Stimulated activated CD8-positive, alpha-beta memory T cell treated with anti-CD3 and anti-CD28 coated beads, Interleukin-12 subunit alpha, Interleukin-12 subunit beta, amount 100 ng/mL, for 24 hours (primary cell): Measurements from ENCODE around the gene ST6GALNAC3.

Source experiments
- DNase-seq: peaks from one replicate; pipeline ENCODE4 v3.0.0-alpha.2; 2020; ENCODE audit errors: extremely low read depth

Gene ST6GALNAC3

DNA sequence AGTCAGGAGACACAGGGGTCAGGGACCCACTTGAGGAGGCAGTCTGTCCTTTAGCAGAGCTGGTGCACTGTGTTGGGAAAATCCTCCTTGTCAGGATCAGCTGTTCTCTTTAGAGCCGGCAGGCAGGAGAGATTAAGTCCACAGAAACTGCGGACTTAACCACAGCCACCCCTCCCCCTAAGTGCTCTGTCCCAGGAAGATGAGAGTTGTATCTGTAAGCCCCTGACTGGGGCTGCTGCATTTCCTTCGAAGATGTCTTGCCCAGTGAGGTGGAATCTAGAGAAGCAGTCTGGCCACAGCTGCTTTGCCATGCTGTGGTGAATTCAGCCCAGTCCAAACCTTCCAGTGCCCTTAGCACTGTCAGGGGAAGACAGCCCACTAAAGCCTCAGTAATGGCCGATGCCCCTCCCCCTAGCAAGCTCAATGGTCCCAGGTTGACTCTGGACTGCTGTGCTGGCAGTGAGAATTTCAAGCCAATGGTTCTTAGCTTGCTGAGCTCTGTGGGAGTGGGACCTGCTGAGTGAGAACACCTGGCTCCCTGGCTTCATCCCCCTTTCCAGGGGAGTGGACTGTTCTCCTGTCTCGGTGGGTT lies 172.8 kb downstream of the ST6GALNAC3 start:
- DNase-seq: no peak

GRCh38 chr1:76250271-76250670 lies 175.7 kb downstream of the ST6GALNAC3 start:
- DNase-seq: no peak

GRCh38 chr1:76252431-76252830 lies 177.9 kb downstream of the ST6GALNAC3 start:
- DNase-seq: no peak

DNA sequence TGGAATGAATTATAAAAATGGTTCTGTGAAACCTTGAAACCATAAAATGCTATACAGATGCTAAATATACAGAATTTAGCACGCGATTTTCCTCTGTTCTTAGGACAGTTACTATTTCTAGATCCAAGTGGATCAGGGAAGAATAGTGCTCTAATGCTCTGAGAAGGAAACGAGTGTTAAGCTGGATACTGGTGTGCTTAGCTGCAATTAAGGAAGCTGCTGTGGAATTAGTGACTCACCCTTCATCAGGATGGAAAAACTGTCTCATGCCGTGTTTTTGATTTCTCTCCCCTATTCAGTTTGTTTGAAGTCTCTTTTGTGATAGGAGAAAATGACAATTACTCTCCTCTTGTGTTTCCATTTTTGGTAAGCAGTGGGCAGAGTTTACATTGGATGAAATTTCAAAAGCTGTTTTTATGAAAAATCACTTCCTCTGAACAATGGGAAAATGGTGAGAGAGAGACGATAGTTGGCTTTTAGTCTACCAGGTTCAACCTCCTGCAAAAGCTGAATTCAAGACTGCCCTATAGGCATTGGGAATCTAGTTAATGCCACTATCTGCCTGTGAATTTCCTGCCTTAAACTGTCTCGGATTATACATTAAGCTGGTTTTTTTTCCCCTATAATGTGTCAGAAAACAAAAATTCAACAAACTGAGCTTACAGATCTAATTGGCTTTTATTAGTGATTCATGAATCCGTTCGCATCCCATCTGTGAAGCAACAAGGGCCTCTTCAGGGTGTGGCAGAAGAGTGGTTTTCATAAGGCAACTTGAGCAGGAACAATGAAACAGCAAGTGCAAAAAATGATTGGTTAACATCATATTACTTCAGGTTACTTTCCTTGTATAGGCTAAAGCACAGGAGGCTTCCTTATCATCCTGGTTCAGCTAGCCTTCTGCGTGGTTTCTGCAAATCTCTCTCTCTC lies 179.8 kb downstream of the ST6GALNAC3 start:
- no peak for DNase-seq

GRCh38 chr1:76256289-76257223 lies 182.0 kb downstream of the ST6GALNAC3 start:
- no peak for DNase-seq

DNA sequence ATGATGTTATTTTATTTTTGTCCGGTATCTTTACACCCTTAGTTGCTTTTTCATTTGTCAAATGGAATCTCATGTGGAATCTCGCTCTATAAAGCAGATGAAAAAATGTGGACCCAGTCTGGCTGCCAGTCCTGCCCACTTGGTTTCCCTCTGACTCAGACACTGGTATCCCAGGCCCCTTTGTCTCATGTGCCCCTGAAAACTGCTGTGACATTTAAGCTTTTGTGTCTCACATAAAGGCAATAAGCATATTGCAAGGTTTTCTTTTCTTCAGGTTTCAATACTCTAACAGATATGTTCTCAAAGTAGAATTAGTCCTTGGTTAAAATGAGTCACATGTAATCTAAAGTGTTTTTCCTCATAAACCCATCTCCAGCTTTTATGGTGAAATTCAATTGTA lies 183.3 kb downstream of the ST6GALNAC3 start:
- DNase-seq: no peak

DNA sequence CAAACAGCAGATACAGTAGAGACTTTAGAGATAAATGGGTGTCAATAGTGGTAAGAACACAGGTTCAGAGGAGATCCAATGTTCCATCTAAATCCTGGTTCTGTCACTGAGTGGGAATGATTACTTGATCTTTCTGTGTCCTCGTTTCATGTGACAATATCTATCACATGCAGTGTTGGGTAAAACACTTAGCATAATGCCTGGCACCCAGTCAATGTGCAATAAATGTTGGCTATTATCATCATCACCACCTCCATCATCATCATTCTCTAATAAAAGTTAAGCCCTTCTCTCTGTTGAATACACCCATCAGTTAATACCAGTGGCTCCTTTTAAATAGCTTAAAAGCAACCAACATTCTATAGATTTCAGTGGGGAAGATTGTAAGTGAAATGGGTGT lies 184.7 kb downstream of the ST6GALNAC3 start:
- no peak for DNase-seq

GRCh38 chr1:76260279-76260678 lies 185.7 kb downstream of the ST6GALNAC3 start:
- DNase-seq: no peak

DNA sequence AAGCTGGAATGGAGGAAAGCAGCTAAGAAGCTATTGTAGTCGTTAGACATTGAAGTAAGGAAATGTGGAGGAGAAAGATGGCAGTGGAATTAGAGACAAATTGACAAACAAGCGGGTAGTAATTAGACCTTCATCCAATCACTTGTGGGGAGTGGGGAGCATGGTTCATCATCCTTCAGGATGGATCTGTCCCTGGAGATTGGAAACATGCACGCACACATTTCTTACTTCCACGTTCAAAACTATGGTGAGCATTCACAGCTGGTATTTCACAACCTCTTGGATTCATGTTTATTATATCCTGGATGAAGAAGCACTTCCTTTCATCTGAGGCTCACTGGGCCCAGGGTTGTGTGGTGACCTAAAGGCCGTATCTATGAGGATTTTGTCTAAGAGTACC lies 188.1 kb downstream of the ST6GALNAC3 start:
- no peak for DNase-seq

- DNase-seq: no peak
Measured at GRCh38 chr1:76264642-76265041, 190.1 kb downstream of the ST6GALNAC3 start.

DNA sequence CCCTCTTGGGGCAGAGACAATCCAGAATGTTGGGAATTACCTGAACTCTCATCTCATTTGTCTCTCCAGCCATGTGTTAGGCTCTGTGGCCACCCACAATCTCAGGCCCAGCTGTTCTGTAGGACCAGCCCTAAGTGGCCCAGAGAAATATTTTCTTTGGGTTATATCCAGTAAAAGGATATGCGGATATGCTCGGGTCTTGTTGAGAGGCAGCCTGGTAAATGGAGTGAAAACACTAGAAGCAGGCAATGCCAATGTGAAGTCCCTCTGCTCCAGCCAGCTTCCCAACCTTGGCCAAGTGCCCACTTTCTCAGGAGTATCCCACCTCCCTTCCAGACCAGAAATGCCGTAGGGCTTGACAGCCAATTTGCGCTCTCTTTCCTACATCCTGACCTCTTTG lies 192.2 kb downstream of the ST6GALNAC3 start:
- DNase-seq: no peak

DNA sequence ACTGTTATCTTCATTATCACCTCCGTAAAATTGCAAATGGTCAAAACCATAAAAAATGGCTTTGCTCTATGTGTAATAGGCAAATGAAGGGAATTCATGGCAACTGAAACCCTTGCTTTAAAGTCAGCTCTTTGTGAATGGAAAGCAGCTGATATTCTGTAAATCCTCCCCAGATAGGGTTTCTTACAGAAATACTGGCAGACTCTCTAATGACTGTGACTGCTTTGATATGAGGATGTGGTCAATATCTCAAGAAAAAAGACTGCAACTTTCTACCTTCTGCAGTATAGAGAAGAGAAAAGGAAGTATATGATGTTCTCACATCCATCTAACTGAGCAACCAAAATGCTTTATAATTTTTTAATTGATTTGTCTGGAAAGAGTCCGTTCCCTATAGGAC lies 193.1 kb downstream of the ST6GALNAC3 start:
- no peak for DNase-seq

DNA sequence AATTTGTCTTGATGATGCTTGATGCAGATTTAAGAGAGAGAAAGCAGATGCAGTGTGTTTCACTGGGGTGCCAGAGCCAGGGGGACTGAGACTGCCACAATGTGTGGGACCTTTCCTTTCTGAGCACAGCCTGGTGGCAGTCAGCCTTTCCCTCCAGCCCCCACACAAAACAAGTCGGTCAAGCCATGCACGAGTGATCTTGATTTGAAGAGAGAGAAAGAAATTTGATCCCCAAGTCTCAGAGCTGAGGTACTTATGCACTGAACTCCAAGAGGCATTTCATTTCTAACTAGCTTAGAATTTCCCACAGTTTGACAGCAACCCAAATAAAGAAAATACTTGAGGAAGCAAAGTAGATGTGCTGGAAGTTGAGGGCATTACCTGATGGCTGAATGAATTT lies 193.8 kb downstream of the ST6GALNAC3 start:
- DNase-seq: no peak

DNA sequence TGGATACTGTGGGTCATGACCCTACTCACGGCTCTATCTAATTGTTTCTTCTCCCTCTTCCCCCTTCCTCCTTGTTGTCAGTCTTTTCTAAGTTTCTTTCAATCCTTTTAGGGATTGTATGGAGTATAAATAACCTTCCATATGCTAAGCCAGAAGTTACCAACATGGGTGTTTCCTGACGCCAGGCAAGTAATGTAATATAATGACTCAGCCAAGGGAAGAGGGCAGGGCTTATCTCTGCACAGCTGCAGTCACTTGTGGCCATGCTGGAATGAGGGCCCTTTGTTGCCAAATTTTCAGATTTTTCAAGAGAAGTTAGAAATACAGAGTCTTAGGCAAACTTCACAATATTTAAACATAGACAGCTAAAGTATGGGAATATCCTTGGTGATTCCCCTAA lies 194.6 kb downstream of the ST6GALNAC3 start:
- no peak for DNase-seq

DNA sequence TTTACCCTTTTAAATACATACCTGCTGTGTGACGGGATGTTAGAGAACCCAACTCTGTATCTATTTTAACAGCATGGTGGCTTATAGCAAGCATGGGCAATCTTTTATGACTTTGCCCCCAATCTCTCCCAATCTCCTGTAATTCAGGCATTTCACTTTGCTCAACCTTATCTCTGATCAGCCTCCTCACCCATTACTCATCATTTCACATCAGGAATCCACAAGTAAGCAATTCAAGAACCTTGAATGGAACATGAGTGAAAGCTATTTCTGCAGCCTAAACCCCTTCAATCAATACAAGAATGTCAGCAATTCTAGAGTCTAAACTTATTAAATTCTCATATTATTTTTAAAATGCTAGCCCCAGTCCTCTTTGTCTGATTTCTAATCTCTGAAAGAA lies 199.8 kb downstream of the ST6GALNAC3 start:
- no peak for DNase-seq

DNA sequence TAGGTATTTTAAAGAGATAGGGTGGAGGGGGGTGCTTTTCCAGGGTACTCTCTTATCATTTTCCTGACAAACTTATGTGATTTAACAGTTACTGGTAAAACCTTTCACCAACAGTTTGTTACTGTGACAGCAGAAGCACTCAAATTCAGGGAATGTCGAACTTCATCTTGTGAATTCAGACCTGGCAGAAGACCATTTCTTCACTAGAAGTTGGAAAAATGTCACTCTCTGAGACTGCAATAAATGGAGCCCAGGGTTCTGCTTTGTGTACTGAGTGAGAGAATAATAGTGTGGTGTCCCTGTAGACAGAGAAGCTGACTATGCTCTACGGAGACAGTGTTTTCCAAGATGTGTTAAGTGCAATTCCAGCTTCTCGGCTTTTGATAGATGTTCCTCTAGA lies 200.2 kb downstream of the ST6GALNAC3 start:
- no peak for DNase-seq

DNA sequence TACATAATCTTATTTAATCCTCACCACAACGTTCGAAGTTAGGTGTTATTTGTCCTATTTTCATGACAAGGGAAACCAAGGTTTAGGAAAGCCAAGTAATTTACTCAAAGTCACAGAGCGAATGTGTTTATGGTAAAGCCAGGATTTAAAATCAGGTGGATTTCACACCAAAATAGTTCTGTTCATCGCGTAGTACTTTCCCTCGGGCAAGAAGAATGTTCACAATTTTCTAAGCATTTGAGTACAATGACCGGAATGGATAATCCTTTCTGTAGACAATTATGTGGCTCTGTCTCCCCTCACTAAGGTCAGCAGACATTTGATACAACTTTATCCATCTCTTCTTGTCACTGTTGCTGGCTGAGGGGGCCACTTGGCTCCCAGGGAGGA lies 204.2 kb downstream of the ST6GALNAC3 start:
- no peak for DNase-seq

DNA sequence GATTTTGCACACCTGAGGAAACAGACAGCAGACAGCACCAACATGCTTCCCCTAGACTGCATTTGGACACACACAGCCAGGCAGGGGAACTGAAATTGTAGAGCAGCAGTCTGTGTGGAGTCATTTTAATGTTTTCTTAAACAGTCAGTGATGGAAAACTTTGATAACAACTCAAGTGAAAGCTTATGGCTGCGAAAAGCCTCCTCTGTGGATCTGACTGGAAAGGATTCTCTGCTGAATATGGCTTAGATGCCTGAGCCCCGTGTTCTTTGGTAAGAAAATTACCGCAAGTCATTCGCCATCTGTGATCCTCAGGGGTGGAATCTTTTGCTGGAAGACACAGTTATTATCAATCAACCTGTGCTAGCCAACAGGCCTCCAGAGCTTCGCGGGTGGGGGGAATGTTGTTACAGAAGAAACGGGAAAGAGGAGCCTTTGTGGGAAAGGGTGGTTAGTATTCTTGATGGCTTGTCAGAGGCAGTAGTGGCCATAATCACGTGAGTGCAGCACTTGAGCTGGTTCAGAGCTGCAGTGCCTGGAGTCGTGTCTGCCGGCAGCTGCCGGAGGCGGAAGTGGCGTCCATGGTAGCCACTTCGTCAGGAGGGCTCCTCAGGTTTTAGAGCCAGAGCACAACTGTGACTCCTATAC lies 204.7 kb downstream of the ST6GALNAC3 start:
- DNase-seq: no peak

DNA sequence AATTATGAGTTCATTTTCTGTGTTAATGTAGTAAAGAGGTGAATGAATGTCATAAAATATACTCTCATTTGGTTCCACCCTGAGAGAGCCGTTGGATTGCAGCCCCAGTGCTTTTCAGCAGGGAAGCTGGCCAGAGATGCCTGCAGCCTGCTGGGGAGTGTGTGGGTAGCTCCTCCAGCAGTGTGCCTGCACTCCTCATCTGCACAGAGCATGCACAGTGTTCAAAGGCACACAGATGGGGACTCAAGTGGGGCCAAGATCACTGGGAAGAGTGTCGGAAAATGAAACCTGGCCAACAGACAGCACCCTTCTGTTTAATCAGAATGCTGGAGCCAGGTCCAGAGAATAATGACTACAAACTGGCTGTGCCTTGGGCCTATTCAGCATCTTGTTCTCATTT lies 206.8 kb downstream of the ST6GALNAC3 start:
- no peak for DNase-seq

DNA sequence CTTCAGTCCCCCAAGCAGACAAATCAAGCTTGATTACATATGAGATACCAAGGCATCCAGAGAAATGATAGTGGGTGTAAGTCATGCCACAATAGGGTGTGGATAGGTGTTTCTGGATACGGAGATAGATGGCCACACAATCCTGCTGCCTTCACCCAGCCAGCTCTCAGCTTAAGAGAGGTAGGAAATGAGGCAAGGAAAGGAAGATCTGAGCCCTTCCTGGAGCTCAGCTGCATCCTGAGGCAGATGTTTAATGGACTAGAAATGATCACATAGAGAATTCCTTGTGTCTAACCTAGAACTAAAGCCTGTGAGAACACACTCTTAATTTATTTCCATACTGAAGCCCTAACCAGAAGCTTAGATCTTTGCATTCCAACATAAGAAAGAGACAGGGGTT lies 210.3 kb downstream of the ST6GALNAC3 start:
- no peak for DNase-seq

DNA sequence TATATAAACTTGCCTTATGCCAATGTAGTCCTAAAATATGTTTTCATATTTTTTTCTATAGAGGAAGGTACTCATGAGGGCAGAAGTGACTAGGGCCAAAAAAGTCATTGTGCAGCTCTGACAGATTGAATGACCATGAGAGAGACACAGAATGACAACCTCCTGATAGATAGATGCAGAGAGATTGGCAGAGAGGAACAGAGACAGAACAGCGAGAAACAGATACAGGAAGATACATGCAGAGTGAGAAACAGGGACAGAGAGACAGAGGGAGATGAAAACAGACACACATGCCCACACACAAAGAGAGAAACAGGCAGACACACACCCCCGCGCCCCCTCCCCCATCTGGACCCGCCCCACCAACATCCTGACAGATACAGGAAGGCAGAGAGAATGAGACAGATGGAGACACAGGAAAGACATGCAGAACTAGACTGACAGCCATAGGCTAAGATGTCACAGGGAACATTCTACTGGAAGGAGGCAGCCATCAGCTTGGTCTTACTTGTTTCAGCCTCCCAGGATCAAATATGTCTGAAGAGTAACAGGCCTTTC lies 211.1 kb downstream of the ST6GALNAC3 start:
- no peak for DNase-seq
